Medulla oblongata (tissue), 1 donor: ENCODE measurements around the gene PDAP1.
"Not testable (repeated sequence)": the region's sequence is repeated elsewhere in the genome, so short reads cannot be mapped to it uniquely, and the experiment has no call there.

Experiments
- DNase-seq: peaks from one replicate; pipeline ENCODE4 v3.0.0-alpha.2; 2015; ENCODE audit errors: extremely low spot score

PDAP1 gene

GRCh38 chr7:99350641-99351040 is 57.8 kb downstream of the PDAP1 start:
- DNase-seq = not testable (repeated sequence)
